EH (cell line): ENCODE data around the gene NOVA1.

Experiments used
- DNase-seq: peaks from one replicate; pipeline ENCODE4 v3.0.0-alpha.2; 2015; ENCODE audit warnings: low read depth

NOVA1 gene

GRCh38 chr14:26593357-26593756 lies 4.5 kb downstream of the NOVA1 start:
- DNase-seq, result no peak

- DNase-seq, result no peak
Measured at GRCh38 chr14:26589925-26590324, 7.9 kb downstream of the NOVA1 start.

- DNase-seq, result no peak
Measured at GRCh38 chr14:26577711-26578110, 20.1 kb downstream of the NOVA1 start.

- no peak for DNase-seq
Measured at GRCh38 chr14:26554069-26554772, 43.6 kb downstream of the NOVA1 start.

GRCh38 chr14:26549571-26549970 lies 48.3 kb downstream of the NOVA1 start:
- no peak for DNase-seq

GRCh38 chr14:26548406-26548805 lies 49.4 kb downstream of the NOVA1 start:
- no peak for DNase-seq

- no peak for DNase-seq
Measured at GRCh38 chr14:26538176-26538575, 59.7 kb downstream of the NOVA1 start.

GRCh38 chr14:26531894-26532293 lies 65.9 kb downstream of the NOVA1 start:
- DNase-seq, result no peak

- DNase-seq, result no peak
Measured at GRCh38 chr14:26528415-26529182, 69.2 kb downstream of the NOVA1 start.

- DNase-seq, result no peak
Measured at GRCh38 chr14:26527095-26527494, 70.7 kb downstream of the NOVA1 start.

GRCh38 chr14:26526137-26526536 lies 71.7 kb downstream of the NOVA1 start:
- no peak for DNase-seq

- DNase-seq, result no peak
Measured at GRCh38 chr14:26525085-26525484, 72.7 kb downstream of the NOVA1 start.

GRCh38 chr14:26522967-26523366 lies 74.9 kb downstream of the NOVA1 start:
- DNase-seq, result no peak

- no peak for DNase-seq
Measured at GRCh38 chr14:26517771-26518170, 80.1 kb downstream of the NOVA1 start.

- no peak for DNase-seq
Measured at GRCh38 chr14:26500028-26500427, 97.8 kb downstream of the NOVA1 start.

- DNase-seq, result no peak
Measured at GRCh38 chr14:26499546-26499945, 98.3 kb downstream of the NOVA1 start.

- no peak for DNase-seq
Measured at GRCh38 chr14:26486922-26487321, 110.9 kb downstream of the NOVA1 start.

- DNase-seq, result no peak
Measured at GRCh38 chr14:26484562-26484961, 113.3 kb downstream of the NOVA1 start.

- no peak for DNase-seq
Measured at GRCh38 chr14:26478967-26479366, 118.9 kb downstream of the NOVA1 start.

GRCh38 chr14:26466862-26467261 lies 131.0 kb downstream of the NOVA1 start:
- DNase-seq, result no peak

- DNase-seq, result no peak
Measured at GRCh38 chr14:26463136-26463535, 134.7 kb downstream of the NOVA1 start.

- DNase-seq, result no peak
Measured at GRCh38 chr14:26454105-26454504, 143.7 kb downstream of the NOVA1 start.

GRCh38 chr14:26448181-26448855 lies 149.5 kb downstream of the NOVA1 start:
- no peak for DNase-seq
